NCI-H1092 (cell line): ENCODE data around the gene KCNA4.
"Not testable (repeated sequence)": the region's sequence is repeated elsewhere in the genome, so short reads cannot be mapped to it uniquely, and the experiment has no call there.

Experiments used
- DNase-seq: peaks from one replicate; lab custom pipeline; 2025; lab: John Stamatoyannopoulos, UW

KCNA4 gene

DNA sequence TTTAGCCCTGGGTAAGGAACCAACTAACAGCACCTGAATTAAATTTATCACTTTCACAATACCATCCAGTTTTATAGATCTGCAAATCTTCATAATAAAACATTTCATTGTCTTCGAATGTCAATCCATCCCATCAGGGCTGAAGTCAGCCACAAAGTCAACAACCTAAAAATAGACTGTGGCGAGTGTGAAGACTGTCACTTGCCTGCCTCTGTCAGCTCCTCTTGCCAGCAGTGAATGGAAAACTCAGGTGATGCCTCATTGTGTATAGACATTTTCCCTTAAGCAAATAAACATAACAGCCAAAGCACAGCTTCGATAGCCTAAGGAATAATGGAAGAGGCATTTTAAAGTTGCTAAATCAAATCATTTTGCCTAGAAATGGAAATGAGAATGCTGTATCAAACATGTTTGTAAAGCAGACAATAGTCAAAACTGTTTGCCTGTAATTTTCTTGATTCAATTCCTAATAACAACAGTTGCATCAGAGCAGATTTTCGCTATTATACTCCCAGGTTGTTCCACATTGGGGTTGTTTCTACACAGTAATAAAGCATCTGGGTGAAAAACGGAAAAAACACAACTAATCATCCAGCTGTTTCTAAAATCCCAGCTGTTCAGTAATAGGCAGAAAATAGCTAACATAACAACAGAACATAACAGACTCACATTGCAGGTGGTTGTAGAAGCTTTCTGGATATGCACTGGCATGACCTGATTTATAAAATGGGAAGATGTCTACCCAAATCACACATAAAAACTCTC lies 15.7 kb downstream of the KCNA4 start:
- peak; percentile 24 for DNase-seq

DNA sequence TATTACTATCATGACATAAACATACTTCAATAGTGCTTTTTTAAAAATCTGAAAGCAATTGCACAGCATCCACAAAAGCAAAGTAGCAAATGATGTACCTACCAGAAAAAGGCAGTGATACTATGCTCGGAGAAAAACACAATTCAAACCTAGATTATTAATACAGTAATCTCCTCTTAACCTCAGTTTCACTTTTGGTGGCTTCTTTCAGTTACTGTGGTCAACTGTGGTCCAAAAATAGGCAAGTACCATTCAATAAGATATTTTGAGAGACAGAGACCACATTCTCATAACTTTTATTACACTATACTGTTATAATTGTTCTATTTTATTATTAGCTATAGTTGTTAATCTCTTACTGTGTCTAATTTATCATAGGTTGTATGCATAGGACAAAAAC lies 20.8 kb downstream of the KCNA4 start:
- no peak for DNase-seq

DNA sequence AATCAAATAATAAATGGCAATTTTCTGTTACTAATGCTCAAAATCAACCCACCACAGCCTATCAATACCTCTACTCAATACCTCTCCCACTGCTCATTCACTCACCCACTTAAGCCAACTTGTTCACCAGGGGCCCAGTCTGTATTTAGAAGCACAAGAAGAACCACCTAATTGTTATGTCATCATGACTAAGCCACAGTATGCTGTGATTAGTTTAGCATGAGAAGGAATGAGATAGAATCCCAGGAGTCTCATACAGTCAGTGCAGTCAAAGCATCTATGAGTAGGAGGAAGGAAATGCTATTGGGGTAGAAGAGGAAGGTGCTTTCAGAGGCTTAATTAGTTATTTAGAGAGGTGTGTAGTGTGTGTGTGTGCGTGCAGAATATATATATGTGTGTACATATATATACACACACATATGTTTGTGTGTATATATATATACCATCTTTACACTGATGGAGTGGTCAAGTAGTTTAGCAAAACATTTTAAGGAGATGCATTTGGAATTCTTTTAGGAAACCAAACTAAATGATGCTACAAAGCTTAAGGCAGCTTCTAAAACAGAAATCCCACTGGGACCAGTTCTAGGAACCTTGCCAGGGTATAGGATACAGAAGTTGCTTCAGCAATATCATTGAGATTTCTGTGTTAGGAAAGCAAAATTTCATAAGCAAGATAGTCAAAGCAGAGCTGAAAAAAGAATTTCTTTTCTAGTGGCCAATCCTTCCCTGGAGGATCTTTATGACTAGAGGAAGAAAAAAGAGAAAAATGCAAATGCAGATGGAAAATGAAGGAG lies 27.5 kb downstream of the KCNA4 start:
- no peak for DNase-seq

DNA sequence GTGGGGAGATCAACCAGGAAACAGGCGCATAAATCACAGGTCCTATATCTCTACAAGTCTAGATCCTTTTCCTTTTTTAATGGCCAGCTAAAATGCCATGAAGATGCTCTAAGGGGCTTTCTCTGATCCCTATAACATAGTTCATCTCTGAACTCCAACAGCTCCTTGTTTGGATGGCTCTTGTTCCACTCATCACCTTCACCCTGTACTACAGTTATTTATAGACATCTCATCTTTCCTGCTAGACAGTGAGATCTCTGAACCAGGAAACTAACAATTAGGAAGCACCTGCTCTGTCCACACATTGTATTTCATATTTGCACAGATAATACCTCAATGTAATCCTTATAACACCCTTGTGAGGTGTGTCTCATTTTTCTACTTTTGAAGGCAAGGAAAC lies 31.6 kb downstream of the KCNA4 start:
- DNase-seq = no peak

DNA sequence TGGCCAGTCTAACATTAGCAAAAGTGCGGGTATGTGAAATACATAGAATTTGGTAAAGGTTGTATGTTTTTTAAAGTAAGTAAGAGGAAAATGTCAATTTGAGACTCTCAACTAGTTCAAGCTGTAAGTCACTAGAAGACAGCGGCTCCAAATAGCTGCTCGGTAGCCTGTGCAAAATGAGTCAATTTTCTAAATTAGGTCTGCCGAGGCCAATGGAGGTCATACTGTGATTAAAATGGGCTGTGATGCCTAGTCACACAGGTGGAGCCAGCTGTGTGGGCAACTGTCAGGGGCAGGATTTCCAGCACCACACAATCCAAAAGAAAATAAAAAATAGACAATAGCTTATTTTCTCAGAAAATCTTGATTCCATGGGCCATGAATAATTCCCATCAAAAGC lies 32.3 kb downstream of the KCNA4 start:
- DNase-seq = no peak

DNA sequence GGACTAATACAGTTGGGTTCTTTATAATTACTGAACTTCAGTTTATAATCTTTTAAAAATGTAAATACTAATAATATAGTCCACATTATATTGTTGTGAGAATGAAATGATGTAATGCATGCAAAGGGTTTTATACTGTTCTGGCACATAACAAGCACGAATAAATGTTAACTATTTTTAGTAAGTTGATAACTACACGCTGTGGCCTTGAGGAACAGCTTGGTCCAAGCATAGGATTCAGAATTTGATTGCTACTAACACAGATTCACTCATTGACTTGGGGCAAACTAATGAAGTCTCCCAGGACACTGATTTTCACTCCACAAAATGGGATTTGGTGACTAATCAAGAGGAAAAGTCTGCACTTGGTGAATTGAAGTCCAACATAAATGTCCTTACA lies 38.3 kb downstream of the KCNA4 start:
- DNase-seq = no peak

DNA sequence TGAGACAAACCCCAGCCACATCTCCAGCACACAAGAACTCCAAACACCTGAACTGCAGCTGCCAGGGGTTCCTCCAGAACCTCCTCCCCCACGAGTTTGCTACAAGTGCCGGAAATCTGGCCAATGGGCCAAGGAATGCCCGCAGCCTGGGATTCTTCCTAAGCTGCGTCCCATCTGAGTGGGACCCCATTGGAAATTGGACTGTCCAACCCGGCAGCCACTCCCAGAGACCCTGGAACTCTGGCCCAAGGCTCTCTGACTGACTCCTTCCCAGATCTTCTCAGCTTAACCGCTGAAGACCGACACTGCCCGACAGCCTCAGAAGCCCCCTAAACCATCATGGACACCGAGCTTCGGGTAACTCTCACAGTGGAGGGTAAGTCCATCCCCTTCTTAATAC lies 41.2 kb downstream of the KCNA4 start:
- DNase-seq = not testable (repeated sequence)

DNA sequence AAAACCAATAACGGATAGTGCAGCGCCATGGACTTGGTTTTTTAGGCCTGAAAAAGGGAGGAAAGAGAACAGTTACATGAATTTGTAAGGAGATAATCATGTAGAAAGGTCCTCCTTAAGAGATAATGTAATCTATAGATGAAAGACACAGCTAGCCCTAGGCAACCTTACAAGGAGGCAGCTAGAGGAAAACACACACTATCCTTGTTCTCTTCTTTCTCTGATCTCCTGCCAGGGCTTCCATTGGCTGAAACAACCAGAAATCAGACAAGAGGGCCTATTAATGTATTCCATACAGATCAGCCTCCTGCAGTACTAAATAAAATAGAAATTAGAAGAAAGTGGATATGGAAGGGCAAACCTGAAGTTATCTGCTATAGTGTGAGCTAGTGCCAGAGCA lies 53.0 kb downstream of the KCNA4 start:
- DNase-seq = no peak

DNA sequence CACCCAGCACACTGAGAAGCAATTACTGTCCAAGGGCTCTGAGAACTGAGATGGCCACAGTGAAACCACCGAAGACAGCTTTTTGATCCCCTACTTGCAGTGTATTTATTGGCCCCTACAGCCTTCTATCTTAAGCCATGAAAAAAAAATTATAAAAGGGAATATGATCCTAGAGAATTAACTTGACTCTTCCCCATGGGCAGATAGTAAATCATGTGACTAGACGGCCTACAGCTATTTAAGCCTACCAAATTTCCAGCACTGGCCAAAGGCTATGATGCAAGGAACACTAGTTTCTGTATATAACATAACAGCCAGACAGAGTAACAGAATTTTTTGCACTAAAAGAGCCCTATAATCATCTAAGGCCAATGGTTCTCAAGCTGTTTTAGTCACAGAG lies 53.8 kb downstream of the KCNA4 start:
- DNase-seq = no peak

DNA sequence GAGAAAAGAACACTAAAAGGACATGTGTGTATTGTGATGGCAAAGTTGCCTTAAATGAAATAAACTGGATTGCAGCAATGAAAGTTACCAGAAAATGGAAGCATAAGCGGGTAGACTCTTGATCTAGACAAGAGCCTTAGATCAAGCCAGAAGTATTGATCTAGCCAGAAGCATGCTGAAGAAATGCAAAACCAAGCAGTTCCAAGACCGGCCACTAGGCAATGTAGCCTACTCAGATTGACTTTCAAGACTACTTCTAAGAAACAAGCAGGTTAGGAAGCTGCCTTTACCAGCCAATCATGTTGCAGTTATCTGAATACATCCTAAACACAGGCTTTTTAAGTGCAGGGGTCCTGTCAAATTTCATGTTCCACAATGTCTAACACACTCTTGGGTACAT lies 54.6 kb downstream of the KCNA4 start:
- no peak for DNase-seq
